ENCODE results near the gene ST8SIA4.
"Not testable (repeated sequence)": the region's sequence is repeated elsewhere in the genome, so short reads cannot be mapped to it uniquely, and the experiment has no call there.

The ST8SIA4 gene

DNA sequence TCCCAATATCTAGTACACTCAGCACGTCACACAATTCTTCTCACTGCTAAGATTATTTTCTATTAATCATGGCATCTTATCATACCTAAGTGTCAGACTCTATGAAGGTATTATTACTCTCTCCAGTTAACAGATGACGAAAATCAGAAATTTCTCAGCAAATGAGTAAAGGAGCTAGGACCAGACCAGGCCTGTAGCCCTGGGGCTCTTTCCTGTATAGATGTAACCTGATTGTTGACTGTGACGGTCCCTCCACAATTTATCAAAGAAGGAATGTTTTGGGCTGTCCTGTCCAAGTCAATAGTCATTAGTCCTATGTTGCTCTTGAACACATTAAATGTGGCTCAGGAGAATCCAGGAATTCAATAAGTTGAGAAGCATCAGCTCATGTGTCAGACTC, 106.2 kb downstream of the ST8SIA4 start:
- Mint-ChIP-seq H3K27me3 (ENCODE audit: low read depth) (no peaks in the 10 kb centered on the region), H3K4me3 (no peak overlapping the region), H3K9me3 (peaks cover 30% of the 10 kb centered on the region), H3K27ac (no peak overlapping the region), H3K36me3 (ENCODE audit: low read depth) (peaks cover 14% of the 10 kb centered on the region), H3K4me1 (ENCODE audit: low read depth) (no peaks in the 10 kb centered on the region)
- no peak for DNase-seq (ENCODE audit: low spot score)

DNA sequence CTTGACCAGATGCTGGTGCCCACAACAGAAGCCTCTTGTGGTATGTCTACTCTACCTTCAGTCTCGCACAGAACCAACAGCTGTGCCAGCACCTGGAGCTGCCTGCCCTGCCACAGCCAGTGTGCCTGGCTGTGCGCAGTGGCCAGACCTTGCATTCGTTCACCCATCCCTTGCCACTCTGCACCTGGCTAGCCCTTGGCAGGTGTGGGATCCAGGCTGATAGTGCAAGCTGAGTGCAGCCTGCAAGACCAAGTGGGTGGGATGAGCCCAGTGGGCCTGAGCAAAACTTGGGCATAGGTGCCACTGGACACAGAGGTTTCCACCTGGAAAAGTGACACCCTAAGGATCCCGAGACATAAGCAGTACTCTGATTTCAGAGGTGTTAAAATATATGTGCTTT, 108.2 kb downstream of the ST8SIA4 start:
- Mint-ChIP-seq H3K27me3 (ENCODE audit: low read depth) (no peaks in the 10 kb centered on the region), H3K36me3 (ENCODE audit: low read depth) (peaks cover 10% of the 10 kb centered on the region), H3K4me1 (ENCODE audit: low read depth) (peaks cover 10% of the 10 kb centered on the region), H3K27ac (no peak overlapping the region), H3K4me3 (no peak overlapping the region), H3K9me3 (peaks cover 21% of the 10 kb centered on the region)
- no peak for DNase-seq (ENCODE audit: low spot score)

DNA sequence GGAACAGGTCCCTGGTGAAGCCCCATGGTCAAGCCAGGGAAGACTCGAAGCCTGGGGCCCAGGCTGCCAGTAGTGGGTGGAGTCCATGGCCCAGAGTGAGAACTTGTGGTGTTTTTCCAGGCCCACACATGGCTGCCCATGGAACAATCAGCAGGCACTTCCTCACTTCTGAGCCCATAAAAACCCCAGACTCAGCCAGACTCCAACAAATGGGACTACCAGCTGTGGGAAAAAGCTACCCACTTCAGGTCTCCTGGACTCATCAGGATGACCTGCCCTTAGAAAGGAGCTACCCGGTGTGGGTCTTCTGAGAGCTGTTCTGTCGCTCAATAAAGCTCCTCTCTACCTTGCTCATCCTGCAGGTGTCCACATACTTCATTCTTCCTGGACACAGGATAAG, 108.9 kb downstream of the ST8SIA4 start:
- H3K27ac Mint-ChIP-seq, result no peak overlapping the region
- H3K4me1 Mint-ChIP-seq (ENCODE audit: low read depth), result peaks cover 15% of the 10 kb centered on the region
- DNase-seq (ENCODE audit: low spot score), result no peak
- H3K36me3 Mint-ChIP-seq (ENCODE audit: low read depth), result peaks cover 10% of the 10 kb centered on the region
- H3K4me3 Mint-ChIP-seq, result no peak overlapping the region
- no peaks in the 10 kb centered on the region for H3K27me3 Mint-ChIP-seq (ENCODE audit: low read depth)
- peaks cover 21% of the 10 kb centered on the region for H3K9me3 Mint-ChIP-seq

DNA sequence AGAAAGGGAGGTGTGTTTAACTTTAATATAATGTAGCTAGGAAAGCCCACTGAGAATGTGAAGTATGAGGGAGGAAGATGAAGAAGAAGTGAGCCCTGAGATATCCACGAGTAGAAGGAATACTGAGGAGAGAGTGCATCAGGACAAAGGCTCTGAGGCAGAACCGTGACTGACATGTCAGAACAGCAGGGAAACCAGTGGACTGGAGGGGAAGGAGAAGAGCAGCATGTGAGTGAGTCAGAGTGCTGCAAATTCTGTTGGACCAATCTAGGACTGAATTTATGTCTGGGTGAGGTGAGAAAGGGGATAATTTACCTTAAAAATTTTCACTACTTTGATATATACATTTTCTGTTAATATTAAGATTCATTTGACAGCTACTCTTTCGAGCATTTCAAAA, 110.3 kb downstream of the ST8SIA4 start:
- Mint-ChIP-seq H3K4me3 (no peak overlapping the region), H3K27me3 (ENCODE audit: low read depth) (no peaks in the 10 kb centered on the region), H3K36me3 (ENCODE audit: low read depth) (peaks cover 10% of the 10 kb centered on the region), H3K27ac (no peak overlapping the region), H3K9me3 (peaks cover 21% of the 10 kb centered on the region), H3K4me1 (ENCODE audit: low read depth) (peaks cover 17% of the 10 kb centered on the region)
- DNase-seq (ENCODE audit: low spot score), result no peak

DNA sequence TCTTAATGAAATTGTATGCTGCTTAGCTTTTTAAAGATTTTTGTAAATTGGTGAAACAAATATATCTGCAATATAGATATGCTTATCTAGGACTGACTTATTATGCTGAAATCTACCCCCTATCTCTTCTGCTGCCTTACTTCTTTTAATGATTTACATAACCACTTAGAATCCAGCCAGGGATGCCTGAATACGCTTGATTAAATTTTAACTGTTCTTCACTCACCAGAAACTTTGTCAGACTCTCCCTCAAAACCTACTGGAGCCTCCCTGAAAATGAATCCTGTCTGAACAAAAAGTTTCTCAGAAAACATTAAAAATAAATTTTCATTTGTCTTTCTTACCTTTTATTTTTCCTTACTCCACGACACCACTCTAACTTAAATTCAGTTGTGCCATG, 111.7 kb downstream of the ST8SIA4 start:
- Mint-ChIP-seq H3K27ac (no peak overlapping the region), H3K36me3 (ENCODE audit: low read depth) (peaks cover 12% of the 10 kb centered on the region), H3K4me1 (ENCODE audit: low read depth) (peaks cover 17% of the 10 kb centered on the region), H3K9me3 (peaks cover 21% of the 10 kb centered on the region), H3K27me3 (ENCODE audit: low read depth) (no peaks in the 10 kb centered on the region), H3K4me3 (no peak overlapping the region)
- no peak for DNase-seq (ENCODE audit: low spot score)

DNA sequence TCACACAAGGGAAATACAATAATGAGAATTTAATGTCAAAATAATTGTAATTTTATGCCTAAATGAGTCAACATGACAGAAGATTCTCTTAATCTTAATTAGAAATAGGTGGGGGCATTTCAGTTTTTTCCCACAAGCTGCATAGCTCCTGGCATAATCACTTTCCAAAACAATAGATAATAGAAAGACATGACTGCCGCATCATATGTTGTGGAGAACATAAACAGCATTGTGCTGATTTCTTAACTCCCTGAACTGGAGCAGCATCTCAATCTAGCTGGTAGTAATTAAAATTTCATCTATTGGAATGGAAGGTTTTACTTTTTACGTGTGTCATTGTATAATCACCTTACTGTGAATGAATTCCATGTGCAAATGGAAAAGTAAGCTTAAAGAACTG, 112.1 kb downstream of the ST8SIA4 start:
- Mint-ChIP-seq H3K9me3 (peaks cover 21% of the 10 kb centered on the region), H3K4me3 (no peak overlapping the region), H3K27me3 (ENCODE audit: low read depth) (no peaks in the 10 kb centered on the region), H3K4me1 (ENCODE audit: low read depth) (peaks cover 17% of the 10 kb centered on the region), H3K27ac (no peak overlapping the region), H3K36me3 (ENCODE audit: low read depth) (peaks cover 15% of the 10 kb centered on the region)
- no peak for DNase-seq (ENCODE audit: low spot score)

DNA sequence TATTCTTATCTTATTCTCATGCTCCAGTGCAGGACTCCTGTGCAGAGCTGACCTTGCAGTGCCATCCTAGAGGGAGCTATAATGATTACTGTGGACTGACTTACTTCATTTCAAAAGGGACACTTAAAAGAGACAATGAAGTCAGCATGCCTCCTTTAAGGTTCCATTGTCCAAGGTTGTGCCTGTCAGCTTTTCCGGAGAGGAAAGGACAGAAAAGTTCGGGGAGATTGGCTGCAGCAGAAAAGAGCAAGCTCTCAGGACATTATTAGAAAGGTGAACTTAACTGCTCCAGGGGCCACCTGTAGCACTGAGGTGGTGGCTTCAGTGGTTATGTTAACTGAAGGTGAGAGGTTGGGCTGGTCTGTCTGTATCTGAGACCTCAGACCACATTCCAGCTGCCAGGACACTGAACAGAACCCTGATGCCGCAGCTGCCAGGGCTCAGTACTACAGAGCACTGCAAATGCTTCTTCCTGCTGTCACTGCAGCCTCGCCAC, 112.9 kb downstream of the ST8SIA4 start:
- peaks cover 17% of the 10 kb centered on the region for H3K4me1 Mint-ChIP-seq (ENCODE audit: low read depth)
- H3K27ac Mint-ChIP-seq, result peak overlapping the region; percentile 55
- peaks cover 13% of the 10 kb centered on the region for H3K9me3 Mint-ChIP-seq
- H3K4me3 Mint-ChIP-seq, result peak overlapping the region; percentile 64
- H3K27me3 Mint-ChIP-seq (ENCODE audit: low read depth), result no peaks in the 10 kb centered on the region
- H3K36me3 Mint-ChIP-seq (ENCODE audit: low read depth), result peaks cover 14% of the 10 kb centered on the region
- no peak for DNase-seq (ENCODE audit: low spot score)

DNA sequence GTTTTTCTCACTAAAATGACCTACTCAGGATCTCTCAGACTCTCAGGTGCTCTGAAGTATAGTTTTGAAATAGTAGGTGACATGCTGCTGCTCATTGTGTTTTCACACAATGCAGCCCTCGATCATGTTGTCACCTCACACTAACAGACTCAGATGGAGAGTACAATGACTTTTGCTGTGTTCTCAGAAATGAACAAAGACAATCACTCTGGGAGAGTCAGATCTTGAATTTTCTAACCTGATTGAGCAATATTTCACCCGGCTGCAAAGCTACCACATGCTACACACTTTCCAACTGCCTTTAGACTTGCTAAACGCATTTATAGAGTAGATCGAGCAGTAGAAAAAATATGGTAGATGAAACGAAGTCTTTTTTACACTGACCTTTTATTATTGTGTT, 113.4 kb downstream of the ST8SIA4 start:
- H3K27ac Mint-ChIP-seq, result peak overlapping the region; percentile 55
- peaks cover 14% of the 10 kb centered on the region for H3K36me3 Mint-ChIP-seq (ENCODE audit: low read depth)
- H3K4me3 Mint-ChIP-seq, result peak overlapping the region; percentile 64
- peak; percentile 9 for DNase-seq (ENCODE audit: low spot score)
- no peaks in the 10 kb centered on the region for H3K27me3 Mint-ChIP-seq (ENCODE audit: low read depth)
- peaks cover 12% of the 10 kb centered on the region for H3K9me3 Mint-ChIP-seq
- H3K4me1 Mint-ChIP-seq (ENCODE audit: low read depth), result peaks cover 17% of the 10 kb centered on the region

DNA sequence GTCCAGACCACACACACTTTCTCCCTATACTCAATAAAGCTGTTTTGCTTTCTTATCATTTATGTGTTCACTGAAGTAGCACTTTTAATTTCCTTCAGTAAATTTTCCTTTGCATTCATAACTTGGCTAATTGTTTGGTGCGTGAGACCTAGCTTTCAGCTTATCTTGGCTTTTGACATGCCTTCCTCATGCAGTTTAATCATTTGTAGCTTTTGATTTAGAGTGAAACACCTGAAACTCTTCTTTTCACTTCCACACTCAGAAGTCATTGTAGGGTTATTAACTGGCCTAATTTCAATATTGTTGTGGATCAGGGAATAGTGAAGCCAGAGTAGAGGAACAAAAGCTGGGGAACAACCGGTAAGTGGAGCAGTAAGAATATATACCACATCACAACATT, 114.7 kb downstream of the ST8SIA4 start:
- H3K4me1 Mint-ChIP-seq (ENCODE audit: low read depth), result peaks cover 17% of the 10 kb centered on the region
- H3K36me3 Mint-ChIP-seq (ENCODE audit: low read depth), result peaks cover 12% of the 10 kb centered on the region
- H3K9me3 Mint-ChIP-seq, result peaks cover 11% of the 10 kb centered on the region
- no peak overlapping the region for H3K27ac Mint-ChIP-seq
- no peak overlapping the region for H3K4me3 Mint-ChIP-seq
- H3K27me3 Mint-ChIP-seq (ENCODE audit: low read depth), result no peaks in the 10 kb centered on the region
- no peak for DNase-seq (ENCODE audit: low spot score)

DNA sequence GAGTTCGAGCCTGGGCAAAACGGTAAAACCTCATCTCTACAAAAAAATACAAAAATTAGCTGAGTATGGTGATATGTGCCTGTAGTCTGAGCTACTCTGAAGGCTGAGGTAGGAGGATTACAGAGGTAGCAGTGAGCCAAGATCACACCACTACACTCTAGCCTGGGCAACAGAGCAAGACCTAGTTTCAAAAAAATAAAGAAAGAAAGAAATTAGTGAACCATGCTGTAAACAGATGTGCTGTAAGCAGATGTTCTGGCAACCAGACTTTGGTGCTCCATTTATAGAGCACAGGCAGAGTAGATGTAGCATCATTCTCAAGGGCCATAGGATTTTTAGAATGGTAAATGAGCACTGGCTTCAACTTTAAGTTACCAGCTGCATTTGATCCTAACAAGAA, 115.4 kb downstream of the ST8SIA4 start:
- H3K9me3 Mint-ChIP-seq, result peaks cover 4% of the 10 kb centered on the region
- peaks cover 17% of the 10 kb centered on the region for H3K4me1 Mint-ChIP-seq (ENCODE audit: low read depth)
- DNase-seq (ENCODE audit: low spot score), result no peak
- H3K36me3 Mint-ChIP-seq (ENCODE audit: low read depth), result peaks cover 8% of the 10 kb centered on the region
- no peaks in the 10 kb centered on the region for H3K27me3 Mint-ChIP-seq (ENCODE audit: low read depth)
- no peak overlapping the region for H3K4me3 Mint-ChIP-seq
- no peak overlapping the region for H3K27ac Mint-ChIP-seq

DNA sequence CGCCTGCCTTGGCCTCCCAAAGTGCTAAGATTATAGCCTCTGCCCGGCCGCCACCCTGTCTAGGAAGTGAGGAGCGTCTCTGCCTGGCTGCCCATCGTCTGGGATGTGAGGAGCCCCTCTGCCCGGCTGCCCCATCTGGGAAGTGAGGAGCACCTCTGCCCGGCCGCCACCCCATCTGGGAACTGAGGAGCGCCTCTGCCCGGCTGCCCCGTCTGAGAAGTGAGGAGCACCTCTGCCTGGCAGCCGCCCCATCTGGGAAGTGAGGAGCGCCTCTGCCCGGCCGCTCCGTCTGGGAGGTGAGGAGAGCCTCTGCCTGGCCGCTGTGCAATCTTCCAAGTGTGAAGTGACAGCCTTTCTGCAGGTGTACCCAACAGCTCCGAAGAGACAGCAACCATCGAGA, 117.5 kb downstream of the ST8SIA4 start:
- H3K27ac Mint-ChIP-seq; H3K4me3 Mint-ChIP-seq; H3K36me3 Mint-ChIP-seq (ENCODE audit: low read depth); H3K9me3 Mint-ChIP-seq; DNase-seq (ENCODE audit: low spot score); H3K27me3 Mint-ChIP-seq (ENCODE audit: low read depth): not testable (repeated sequence)
- peaks cover 22% of the 10 kb centered on the region for H3K4me1 Mint-ChIP-seq (ENCODE audit: low read depth)

DNA sequence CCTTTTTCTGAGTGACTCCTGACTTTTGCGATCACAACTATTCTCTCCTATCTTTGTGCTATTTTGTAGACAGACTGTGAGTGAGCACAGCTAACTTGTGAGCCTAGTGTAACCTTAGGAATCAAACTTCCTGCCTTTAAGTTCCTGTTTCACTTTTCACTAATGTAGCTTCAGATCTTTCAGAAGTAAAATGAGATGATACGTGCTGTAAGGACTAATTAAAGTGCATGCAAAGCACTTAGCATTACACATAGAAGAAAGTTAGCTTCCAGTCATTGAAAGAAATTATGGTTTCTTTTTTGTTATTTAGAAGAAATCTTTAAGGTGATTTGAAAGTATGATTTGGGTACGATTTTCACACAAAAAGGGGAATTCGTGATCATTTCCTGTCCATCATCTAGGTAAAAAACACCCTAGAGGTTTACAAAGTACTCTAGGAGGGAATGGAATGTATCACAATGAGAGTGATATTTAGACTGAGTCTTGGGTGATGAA, 122.7 kb downstream of the ST8SIA4 start:
- no peak for DNase-seq (ENCODE audit: low spot score)
- Mint-ChIP-seq H3K9me3 (no peaks in the 10 kb centered on the region), H3K4me3 (peak overlapping the region; percentile 84), H3K27me3 (ENCODE audit: low read depth) (no peaks in the 10 kb centered on the region), H3K4me1 (ENCODE audit: low read depth) (peaks cover 36% of the 10 kb centered on the region), H3K36me3 (ENCODE audit: low read depth) (no peaks in the 10 kb centered on the region), H3K27ac (peak overlapping the region; percentile 96)

DNA sequence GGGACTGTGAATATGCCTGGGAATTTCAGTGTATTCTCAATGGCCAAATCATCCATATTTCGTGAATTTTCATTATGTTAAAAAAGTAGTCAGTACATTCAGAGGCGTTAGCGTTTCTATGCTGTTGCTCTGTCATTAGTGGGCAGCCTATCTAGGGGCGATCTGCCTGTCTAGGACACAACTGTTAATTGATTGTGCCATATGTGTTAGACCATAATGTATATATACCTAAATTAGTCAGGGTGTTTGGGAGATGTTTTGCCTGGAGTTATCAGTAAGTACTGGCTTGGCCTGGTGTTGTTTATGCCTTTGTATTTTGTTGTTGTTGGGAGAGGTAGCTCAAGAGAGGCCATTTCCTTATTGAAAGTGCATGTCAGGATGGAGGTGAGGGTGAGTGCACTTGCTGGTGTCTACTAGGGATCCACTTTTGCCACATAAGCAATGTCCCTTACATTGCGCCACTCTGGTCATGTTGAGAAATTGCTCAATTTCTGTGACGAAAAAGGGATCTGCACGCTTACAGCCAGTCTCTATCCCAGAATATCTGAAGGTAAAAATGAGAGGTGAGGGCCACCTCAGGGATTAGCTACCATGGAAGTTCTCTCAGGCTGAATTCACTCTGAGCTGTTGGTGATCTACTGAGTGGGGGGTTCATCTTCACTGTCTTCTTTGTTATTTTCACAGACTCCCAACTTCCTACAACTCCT, 123.3 kb downstream of the ST8SIA4 start:
- no peaks in the 10 kb centered on the region for H3K27me3 Mint-ChIP-seq (ENCODE audit: low read depth)
- peak overlapping the region; percentile 96 for H3K27ac Mint-ChIP-seq
- no peaks in the 10 kb centered on the region for H3K9me3 Mint-ChIP-seq
- no peaks in the 10 kb centered on the region for H3K36me3 Mint-ChIP-seq (ENCODE audit: low read depth)
- peaks cover 41% of the 10 kb centered on the region for H3K4me1 Mint-ChIP-seq (ENCODE audit: low read depth)
- peak overlapping the region; percentile 84 for H3K4me3 Mint-ChIP-seq
- no peak for DNase-seq (ENCODE audit: low spot score)

DNA sequence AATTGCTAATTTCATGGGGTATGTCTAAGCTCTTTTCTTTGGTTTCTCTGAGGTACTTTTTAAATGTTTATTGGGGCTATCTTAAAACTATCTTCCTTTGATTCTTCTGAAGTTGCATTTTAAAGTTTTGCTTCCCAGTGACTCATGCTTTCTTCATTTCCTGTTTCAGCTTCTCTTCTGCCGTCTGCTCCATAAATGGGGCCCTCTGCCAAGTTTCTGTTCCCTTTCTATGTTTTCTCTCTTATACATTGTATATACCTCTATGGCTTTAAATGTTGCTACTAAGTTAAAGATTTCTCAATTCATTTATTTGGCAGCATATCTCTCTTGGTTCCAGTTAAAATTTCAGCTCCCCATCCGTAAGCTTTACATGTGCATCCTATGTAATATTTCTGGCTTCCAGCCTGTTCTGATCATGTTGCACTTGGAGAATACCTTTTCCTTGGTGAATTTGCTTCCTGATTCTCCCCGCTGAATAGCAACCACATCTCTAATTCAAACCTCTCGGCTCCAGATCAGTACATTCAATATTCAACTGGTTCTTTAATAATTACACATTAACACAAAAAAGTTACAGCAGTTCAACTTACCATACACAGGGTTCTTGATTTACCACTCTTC, 125.3 kb downstream of the ST8SIA4 start:
- peak overlapping the region; percentile 64 for H3K27ac Mint-ChIP-seq
- H3K9me3 Mint-ChIP-seq, result no peaks in the 10 kb centered on the region
- peak; percentile 14 for DNase-seq (ENCODE audit: low spot score)
- H3K27me3 Mint-ChIP-seq (ENCODE audit: low read depth), result no peaks in the 10 kb centered on the region
- H3K36me3 Mint-ChIP-seq (ENCODE audit: low read depth), result no peaks in the 10 kb centered on the region
- H3K4me3 Mint-ChIP-seq, result peak overlapping the region; percentile 63
- peaks cover 41% of the 10 kb centered on the region for H3K4me1 Mint-ChIP-seq (ENCODE audit: low read depth)

Data from T-helper 2 cell treated with Interferon-gamma antibody and Interleukin-4, amounts not matched to agents 5 μg/mL and 100 μg/mL, for 36 hours (primary cell).